GM21786 (cell line): ENCODE measurements around the gene ZSWIM3.

Experiments used
- ATAC-seq: cut with Tn5 transposase; IDR thresholded peaks from one replicate; pipeline ENCODE4 v1.9.1; 2021; ENCODE audit not compliant: unreplicated experiment

ZSWIM3 gene

GRCh38 chr20:45908084-45908483 is 50.7 kb downstream of the ZSWIM3 start:
- ATAC-seq = no peak

GRCh38 chr20:45909336-45909808 is 52.0 kb downstream of the ZSWIM3 start:
- no peak for ATAC-seq

GRCh38 chr20:45909817-45910669 is 52.6 kb downstream of the ZSWIM3 start:
- ATAC-seq = no peak

- ATAC-seq = peak; percentile 92
Observed at GRCh38 chr20:45910670-45911485, 53.5 kb downstream of the ZSWIM3 start.

GRCh38 chr20:45911486-45912343 is 54.3 kb downstream of the ZSWIM3 start, which contains the start of gene PLTP:
PLTP (minus strand) TSS chr20:45912155; CDS start chr20:45911452, 703 bp downstream.
- ATAC-seq = no peak

GRCh38 chr20:45912344-45912682 is 54.9 kb downstream of the ZSWIM3 start:
- no peak for ATAC-seq

- no peak for ATAC-seq
Observed at GRCh38 chr20:45913116-45913515, 55.7 kb downstream of the ZSWIM3 start.

GRCh38 chr20:45917790-45918141 is 60.4 kb downstream of the ZSWIM3 start:
- no peak for ATAC-seq

- ATAC-seq = no peak
Observed at GRCh38 chr20:45918182-45918737, 60.8 kb downstream of the ZSWIM3 start.

GRCh38 chr20:45918779-45919537 is 61.5 kb downstream of the ZSWIM3 start:
- no peak for ATAC-seq

GRCh38 chr20:45919542-45920399 is 62.4 kb downstream of the ZSWIM3 start:
- no peak for ATAC-seq

- ATAC-seq = no peak
Observed at GRCh38 chr20:45920462-45921336, 63.3 kb downstream of the ZSWIM3 start.

- ATAC-seq = no peak
Observed at GRCh38 chr20:45921337-45922189, 64.1 kb downstream of the ZSWIM3 start.

- no peak for ATAC-seq
Observed at GRCh38 chr20:45924391-45925261, 67.2 kb downstream of the ZSWIM3 start.

GRCh38 chr20:45925821-45926506 is 68.5 kb downstream of the ZSWIM3 start:
- no peak for ATAC-seq

GRCh38 chr20:45926731-45927070 is 69.3 kb downstream of the ZSWIM3 start:
- ATAC-seq = no peak
